Activated CD4-positive, alpha-beta T cell treated with anti-CD3 and anti-CD28 coated beads for 36 hours (primary cell): Measurements from ENCODE around the gene ENTPD5. TPM values are rescaled to one million over a fixed set of nuclear protein-coding genes. Genes with fewer than 3 reads are reported as not detected.
"Not testable (repeated sequence)": the region's sequence is repeated elsewhere in the genome, so short reads cannot be mapped to it uniquely, and the experiment has no call there.

Experiments used
- ATAC-seq: fragments of 200-7000 bp; cut with Tn5 transposase; one replicate; pipeline ENCODE4 v1.10.0; 2021; ENCODE audit warnings: mild to moderate bottlenecking, moderate library complexity
- CTCF ChIA-PET: fragments of 350-600 bp; sonication (Branson Sonifier 250); formaldehyde crosslinking; loops from one replicate; lab custom pipeline; 2021; ENCODE audit warnings: antibody characterized with exemption; lab: Charles Lee
- POLR2A ChIA-PET: fragments of 350-600 bp; sonication (Branson Sonifier 250); formaldehyde crosslinking; loops from one replicate; lab custom pipeline; 2021; ENCODE audit warnings: antibody characterized with exemption, inconsistent platforms; lab: Charles Lee
- DNase-seq: peaks from one replicate; pipeline ENCODE4 v3.0.0-alpha.2; 2020
- H3K27ac Mint-ChIP-seq: one replicate; pipeline ENCODE4 v1.8.0; 2021; ENCODE audit warnings: mixed read lengths
- H3K27me3 Mint-ChIP-seq: one replicate; pipeline ENCODE4 v1.8.0; 2021; ENCODE audit warnings: mixed read lengths
- H3K36me3 Mint-ChIP-seq: one replicate; pipeline ENCODE4 v1.8.0; 2021; ENCODE audit warnings: low read depth, mixed read lengths
- H3K4me1 Mint-ChIP-seq: one replicate; pipeline ENCODE4 v1.8.0; 2021; ENCODE audit warnings: mixed read lengths
- H3K4me3 Mint-ChIP-seq: one replicate; pipeline ENCODE4 v1.8.0; 2021; ENCODE audit warnings: mild to moderate bottlenecking, moderate library complexity, mixed read lengths
- H3K9me3 Mint-ChIP-seq: one replicate; pipeline ENCODE4 v1.8.0; 2021; ENCODE audit warnings: low read depth, mixed read lengths
- intact Hi-C, 2 experiments: fragments of 100-400 bp; cut with DNase I in 1 of 2; cut with micrococcal nuclease in 1 of 2; formaldehyde crosslinking; loops; one replicate each; pipeline versions ENCODE4 v1.14.2 to v1.15.1; 2022 to 2024; cut with DNase I, micrococcal nuclease
- total RNA-seq, 2 experiments: library from RNA; stranded (reverse); gene quantifications; one replicate each; pipeline ENCODE4 v1.2.3, GENCODE V29; 2021

ENTPD5 gene
- total RNA-seq, 2 experiments from 2014 or later = 8.7 to 10.0 TPM

- POLR2A ChIA-PET = no interaction called here
- no peaks in the 10 kb centered on the region for H3K27me3 Mint-ChIP-seq
- intact Hi-C loops = no loop called here
- no peaks in the 10 kb centered on the region for H3K9me3 Mint-ChIP-seq
- H3K36me3 Mint-ChIP-seq = peaks cover 5% of the 10 kb centered on the region
- no peak overlapping the region for H3K27ac Mint-ChIP-seq
- ATAC-seq = no peak
- no peak for DNase-seq
- CTCF ChIA-PET = interaction anchor here (0.7 kb wide), 1 partner anchor 56 kb away, joined by 4 read pairs; no protein-coding TSS in a partner anchor
- no peaks in the 10 kb centered on the region for H3K4me1 Mint-ChIP-seq
- no peak overlapping the region for H3K4me3 Mint-ChIP-seq
These were observed 20.4 kb downstream of the ENTPD5 start for GRCh38 chr14:73998726-73999125.

DNA sequence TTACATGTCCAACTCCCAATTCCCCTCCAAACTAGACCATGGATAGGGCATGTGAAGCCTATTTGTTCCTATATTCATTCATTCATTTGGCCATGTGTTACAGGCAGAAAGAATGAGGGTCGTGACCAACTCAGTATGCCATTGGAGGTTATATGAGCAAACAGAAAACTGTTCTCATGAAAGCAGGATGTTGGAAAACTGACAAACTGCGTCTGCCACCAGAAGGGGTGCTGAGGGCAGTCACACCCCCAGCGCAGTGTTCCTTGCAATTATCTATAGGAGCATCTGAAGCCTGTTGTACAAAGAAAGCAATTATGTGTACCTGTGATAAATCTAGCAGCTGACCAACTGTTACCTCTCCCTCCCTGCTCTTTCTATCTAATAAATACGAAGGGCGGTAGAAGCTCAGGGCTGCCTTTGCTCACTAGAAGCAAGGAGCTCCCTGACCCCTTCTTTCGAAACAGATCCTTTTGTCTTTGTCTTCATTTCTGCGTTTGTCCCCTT is 21.1 kb downstream of the ENTPD5 start:
- ATAC-seq (no peak), DNase-seq (no peak)
- ChIA-PET CTCF (no interaction called here), POLR2A (no interaction called here)
- intact Hi-C loops = no loop called here
- Mint-ChIP-seq H3K36me3 (peaks cover 5% of the 10 kb centered on the region), H3K27me3 (no peaks in the 10 kb centered on the region), H3K9me3 (no peaks in the 10 kb centered on the region), H3K4me1 (no peaks in the 10 kb centered on the region), H3K4me3 (no peak overlapping the region), H3K27ac (no peak overlapping the region)

- DNase-seq (no peak), ATAC-seq (no peak)
- CTCF ChIA-PET = no interaction called here
- intact Hi-C loops = no loop called here
- Mint-ChIP-seq H3K4me3 (no peak overlapping the region), H3K9me3 (no peaks in the 10 kb centered on the region), H3K27me3 (no peaks in the 10 kb centered on the region), H3K36me3 (peaks cover 5% of the 10 kb centered on the region), H3K27ac (no peak overlapping the region), H3K4me1 (no peaks in the 10 kb centered on the region)
- POLR2A ChIA-PET = no interaction called here
These were observed 21.8 kb downstream of the ENTPD5 start for GRCh38 chr14:73997108-73997943.

DNA sequence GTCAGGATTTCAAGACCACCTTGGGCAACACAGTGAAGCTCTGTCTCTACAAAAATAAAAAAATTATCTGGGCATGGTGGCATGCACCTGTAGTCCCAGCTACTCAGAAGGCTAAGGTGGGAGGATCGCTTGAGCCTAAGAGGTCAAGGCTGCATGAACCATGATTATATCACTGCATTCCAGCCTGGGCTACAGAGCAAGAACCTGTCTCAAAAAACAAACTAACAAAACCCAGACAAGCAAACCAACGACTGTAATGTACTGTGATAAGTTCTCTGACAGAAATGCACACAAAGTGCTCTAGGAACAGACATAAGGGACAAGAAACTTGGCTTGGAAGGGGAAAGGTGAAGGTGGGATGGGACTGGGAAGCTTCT is 22.4 kb downstream of the ENTPD5 start:
- Mint-ChIP-seq H3K4me1 (no peaks in the 10 kb centered on the region), H3K9me3 (no peaks in the 10 kb centered on the region), H3K36me3 (peaks cover 5% of the 10 kb centered on the region), H3K4me3 (no peak overlapping the region), H3K27me3 (no peaks in the 10 kb centered on the region), H3K27ac (no peak overlapping the region)
- DNase-seq = no peak
- intact Hi-C loops = no loop called here
- no peak for ATAC-seq
- POLR2A ChIA-PET = no interaction called here
- CTCF ChIA-PET = no interaction called here

GRCh38 chr14:73995977-73996378 is 23.1 kb downstream of the ENTPD5 start:
- Mint-ChIP-seq H3K27me3 (no peaks in the 10 kb centered on the region), H3K4me1 (no peaks in the 10 kb centered on the region), H3K9me3 (no peaks in the 10 kb centered on the region), H3K27ac (no peak overlapping the region), H3K4me3 (no peak overlapping the region), H3K36me3 (peaks cover 5% of the 10 kb centered on the region)
- ATAC-seq = no peak
- intact Hi-C loops = no loop called here
- CTCF ChIA-PET = no interaction called here
- POLR2A ChIA-PET = no interaction called here
- no peak for DNase-seq

GRCh38 chr14:73994926-73995325 is 24.2 kb downstream of the ENTPD5 start:
- DNase-seq, H3K4me3 Mint-ChIP-seq, H3K4me1 Mint-ChIP-seq, H3K27ac Mint-ChIP-seq, H3K9me3 Mint-ChIP-seq, intact Hi-C loops, H3K27me3 Mint-ChIP-seq, H3K36me3 Mint-ChIP-seq, POLR2A ChIA-PET, ATAC-seq: not testable (repeated sequence)
- CTCF ChIA-PET = interaction anchor here (0.6 kb wide), 2 partner anchors 152 to 500 kb away, joined by 3 to 5 read pairs; no protein-coding TSS in a partner anchor

DNA sequence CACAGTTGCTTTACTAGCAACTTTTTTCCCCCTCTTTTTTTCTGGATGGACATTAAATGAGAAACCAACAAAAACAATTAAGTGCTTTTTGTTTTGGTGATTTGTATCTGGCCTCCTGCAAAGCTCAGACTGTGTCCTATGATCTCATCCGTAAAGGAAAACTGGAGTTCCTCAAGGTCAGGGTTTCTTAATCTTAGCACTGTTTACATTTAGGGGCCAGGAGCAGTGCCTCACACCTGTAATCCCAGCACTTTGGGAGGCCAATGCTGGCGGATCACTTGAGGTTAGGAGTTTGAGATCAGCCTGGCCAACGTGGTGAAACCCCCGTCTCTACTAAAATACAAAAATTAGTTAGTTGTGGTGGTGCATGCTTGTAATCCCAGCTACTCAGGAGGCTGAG is 28.0 kb downstream of the ENTPD5 start:
- Mint-ChIP-seq H3K27me3 (no peaks in the 10 kb centered on the region), H3K9me3 (no peaks in the 10 kb centered on the region), H3K36me3 (peaks cover 6% of the 10 kb centered on the region), H3K4me3 (no peak overlapping the region), H3K4me1 (no peaks in the 10 kb centered on the region), H3K27ac (no peak overlapping the region)
- intact Hi-C loops = no loop called here
- ChIA-PET POLR2A (no interaction called here), CTCF (no interaction called here)
- ATAC-seq (no peak), DNase-seq (no peak)

DNA sequence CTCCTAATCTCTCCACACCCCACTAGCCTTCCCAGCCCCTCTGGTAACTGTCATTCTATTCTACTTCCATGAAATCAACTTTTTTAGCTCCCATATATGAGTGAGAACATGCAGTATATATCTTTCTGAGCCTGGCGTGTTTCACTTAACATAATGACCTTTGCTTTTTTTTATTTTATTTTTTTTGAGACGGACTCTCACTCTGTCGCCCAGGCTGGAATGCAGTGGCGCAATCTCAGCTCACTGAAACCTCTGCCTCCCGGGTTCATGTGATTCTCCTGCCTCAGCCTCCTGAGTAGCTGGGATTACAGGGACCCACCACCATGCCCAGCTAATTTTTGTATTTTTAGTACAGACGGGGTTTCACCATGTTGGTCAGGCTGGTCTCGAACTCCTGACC is 30.4 kb downstream of the ENTPD5 start:
- intact Hi-C loops, H3K4me1 Mint-ChIP-seq, H3K27me3 Mint-ChIP-seq, H3K27ac Mint-ChIP-seq, DNase-seq, H3K4me3 Mint-ChIP-seq, H3K9me3 Mint-ChIP-seq, POLR2A ChIA-PET, ATAC-seq: not testable (repeated sequence)
- peaks cover 16% of the 10 kb centered on the region for H3K36me3 Mint-ChIP-seq
- CTCF ChIA-PET = interaction anchor here (0.7 to 1.3 kb wide), 2 partner anchors 11 to 43 kb away, joined by 3 read pairs; no protein-coding TSS in a partner anchor

DNA sequence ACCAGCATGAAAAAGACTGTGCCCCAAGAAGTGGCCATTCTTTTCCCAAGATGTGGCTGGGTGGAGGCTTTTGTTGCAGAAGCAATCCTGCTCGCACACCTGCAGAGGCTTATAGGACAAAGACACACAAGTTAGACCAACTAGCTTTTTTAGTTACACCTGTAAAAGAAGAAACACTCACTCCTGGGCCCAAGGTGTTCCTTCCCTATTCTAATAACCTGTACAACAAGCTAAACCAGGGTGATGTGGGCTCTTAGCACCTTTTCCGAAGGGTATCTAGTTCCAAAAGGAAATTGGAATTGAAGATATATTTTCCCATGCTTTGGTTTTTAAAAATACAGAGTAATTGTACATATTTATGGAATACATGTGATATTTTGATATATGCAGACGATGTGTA is 31.0 kb downstream of the ENTPD5 start:
- POLR2A ChIA-PET = no interaction called here
- CTCF ChIA-PET = interaction anchor here (0.7 to 1.3 kb wide), 2 partner anchors 11 to 44 kb away, joined by 3 read pairs; no protein-coding TSS in a partner anchor
- H3K36me3 Mint-ChIP-seq = peaks cover 16% of the 10 kb centered on the region
- intact Hi-C loops = no loop called here
- no peaks in the 10 kb centered on the region for H3K27me3 Mint-ChIP-seq
- DNase-seq (no peak), ATAC-seq (no peak)
- no peak overlapping the region for H3K4me3 Mint-ChIP-seq
- no peaks in the 10 kb centered on the region for H3K9me3 Mint-ChIP-seq
- no peaks in the 10 kb centered on the region for H3K4me1 Mint-ChIP-seq
- H3K27ac Mint-ChIP-seq = no peak overlapping the region

GRCh38 chr14:73977896-73978295 is 41.2 kb downstream of the ENTPD5 start:
- ChIA-PET CTCF (interaction anchor here (0.6 to 1.1 kb wide), 3 partner anchors 11 to 381 kb away, joined by 3 to 4 read pairs (median 3); no protein-coding TSS in a partner anchor), POLR2A (no interaction called here)
- intact Hi-C loops = no loop called here
- Mint-ChIP-seq H3K9me3 (no peaks in the 10 kb centered on the region), H3K27ac (no peak overlapping the region), H3K27me3 (no peaks in the 10 kb centered on the region), H3K4me1 (no peaks in the 10 kb centered on the region), H3K4me3 (no peak overlapping the region), H3K36me3 (peaks cover 3% of the 10 kb centered on the region)
- ATAC-seq = no peak
- no peak for DNase-seq

DNA sequence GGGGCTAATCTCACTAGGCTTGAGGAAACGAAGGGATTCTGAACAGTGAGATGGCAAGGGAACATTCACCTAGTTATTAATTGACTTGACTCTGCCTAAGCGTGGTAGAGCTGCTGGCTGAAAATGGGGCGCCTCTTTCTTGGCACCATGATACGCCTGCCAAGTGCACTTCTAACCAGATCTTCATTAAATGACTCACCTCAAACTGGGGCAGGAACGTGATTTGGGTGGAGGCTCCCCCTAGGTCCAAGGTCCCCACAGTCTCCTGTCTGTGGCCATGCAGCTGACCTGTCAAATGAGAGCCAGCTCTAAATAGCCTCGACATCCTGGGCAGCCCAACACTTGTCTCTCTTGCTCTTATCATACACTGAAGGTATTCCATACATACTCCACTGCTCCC is 43.0 kb downstream of the ENTPD5 start:
- no peak overlapping the region for H3K4me3 Mint-ChIP-seq
- ATAC-seq = no peak

DNA sequence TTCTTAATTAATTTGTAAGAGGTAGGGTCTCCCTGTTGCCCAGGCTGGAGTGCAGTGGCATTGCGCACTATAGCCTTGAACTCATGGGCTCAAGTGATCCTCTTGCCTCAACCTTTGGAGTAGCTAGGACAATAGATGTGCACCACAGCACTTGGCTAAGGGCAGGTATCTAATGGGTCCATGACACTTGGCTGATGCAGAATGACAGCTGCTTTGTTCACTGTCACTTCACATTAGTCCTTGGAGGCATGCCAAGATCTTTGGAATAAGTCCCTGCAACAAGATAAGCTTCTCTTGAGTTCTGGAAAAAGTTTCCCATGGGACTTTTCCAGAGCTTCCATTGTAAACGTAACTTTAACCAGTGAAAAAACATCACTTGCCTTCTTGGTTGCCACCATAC is 45.6 kb downstream of the ENTPD5 start:
- Mint-ChIP-seq H3K36me3 (peaks cover 5% of the 10 kb centered on the region), H3K4me1 (no peaks in the 10 kb centered on the region), H3K27ac (no peak overlapping the region), H3K4me3 (no peak overlapping the region), H3K27me3 (no peaks in the 10 kb centered on the region), H3K9me3 (no peaks in the 10 kb centered on the region)
- ATAC-seq = no peak
- ChIA-PET CTCF (interaction anchor here (0.6 kb wide), 2 partner anchors 99 to 470 kb away, joined by 3 read pairs; no protein-coding TSS in a partner anchor), POLR2A (interaction anchor here (0.6 kb wide), 1 partner anchor 38 kb away, joined by 3 read pairs; no protein-coding TSS in a partner anchor)
- intact Hi-C loops = no loop called here
- DNase-seq = no peak

More for the DNA sequence above, 43.0 kb downstream of the ENTPD5 start:
- POLR2A ChIA-PET = interaction anchor here (0.6 kb wide), 1 partner anchor 45 kb away, joined by 5 read pairs; no protein-coding TSS in a partner anchor
- intact Hi-C loops = no loop called here
- no peak overlapping the region for H3K27ac Mint-ChIP-seq
- peaks cover 3% of the 10 kb centered on the region for H3K36me3 Mint-ChIP-seq
- H3K9me3 Mint-ChIP-seq = no peaks in the 10 kb centered on the region
- no peaks in the 10 kb centered on the region for H3K4me1 Mint-ChIP-seq
- DNase-seq = no peak
- no peaks in the 10 kb centered on the region for H3K27me3 Mint-ChIP-seq
- CTCF ChIA-PET = interaction anchor here (0.8 kb wide), 1 partner anchor 148 kb away, joined by 4 read pairs; no protein-coding TSS in a partner anchor
